HUDEP-2 (cell line): Measurements from ENCODE around the gene SPTB.
"Not testable (repeated sequence)": the region's sequence is repeated elsewhere in the genome, so short reads cannot be mapped to it uniquely, and the experiment has no call there.

Source experiments
- DNase-seq, 76 experiments: peaks; one replicate each; lab custom pipeline; 2025; ENCODE audit not compliant: unreplicated experiment in 76 of 76; lab: John Stamatoyannopoulos, UW

SPTB gene

GRCh38 chr14:64826333-64826732 lies 53.4 kb downstream of the SPTB start:
- DNase-seq, result no peak

DNA sequence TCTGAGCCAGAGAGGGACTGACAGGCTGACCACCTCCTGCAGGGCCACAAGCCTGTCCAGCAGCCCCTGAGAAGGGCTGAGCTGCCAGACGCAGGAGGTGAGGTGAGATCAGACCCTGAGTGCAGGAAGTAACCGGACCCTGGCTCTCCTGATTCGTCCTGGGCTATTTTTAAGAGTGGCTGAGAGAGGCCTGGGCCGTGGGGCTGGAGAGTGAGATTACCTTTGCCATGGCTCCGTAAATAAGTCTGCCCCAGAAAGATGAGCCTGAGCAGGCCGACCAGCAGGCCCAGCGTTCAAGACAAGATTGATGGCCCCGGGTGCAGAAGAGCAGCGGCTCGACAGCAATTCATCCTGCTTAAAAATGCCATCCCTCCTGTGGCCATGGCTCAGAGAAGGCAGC lies 54.2 kb downstream of the SPTB start:
- DNase-seq, result no peak

GRCh38 chr14:64825006-64825405 lies 54.7 kb downstream of the SPTB start:
- DNase-seq, result no peak

GRCh38 chr14:64824471-64824870 lies 55.2 kb downstream of the SPTB start:
- peak in 32 of 76 experiments; percentile 3 to 54 (median 26) for DNase-seq

DNA sequence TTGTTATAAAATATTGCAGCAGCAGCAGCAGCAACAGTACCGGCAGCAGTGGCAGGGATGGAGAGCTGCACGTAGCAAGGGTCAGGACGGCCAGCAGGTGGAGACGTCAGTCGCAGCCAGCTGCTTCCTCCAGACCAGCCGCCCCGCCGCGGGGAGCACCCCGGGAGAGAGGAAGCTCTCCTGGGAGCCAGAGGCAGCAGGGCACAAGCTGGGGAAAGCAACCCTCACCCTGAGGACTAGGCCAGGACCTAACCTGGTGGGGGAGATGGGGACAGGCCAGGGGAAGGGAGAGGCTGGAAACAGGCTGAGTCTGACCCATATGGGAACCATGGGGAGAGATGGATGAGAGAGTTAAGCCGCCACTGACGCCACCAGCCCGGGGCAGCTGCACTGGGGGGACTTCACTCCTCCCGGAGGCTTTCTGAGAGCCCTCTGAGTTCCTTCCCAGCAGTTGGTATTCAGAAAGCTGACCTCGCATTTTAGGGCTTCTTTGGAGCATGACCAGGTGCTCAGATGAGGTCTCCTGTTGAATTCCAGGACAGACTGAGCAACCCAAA lies 56.3 kb downstream of the SPTB start:
- peak in 59 of 76 experiments; percentile 11 to 71 (median 49) for DNase-seq

DNA sequence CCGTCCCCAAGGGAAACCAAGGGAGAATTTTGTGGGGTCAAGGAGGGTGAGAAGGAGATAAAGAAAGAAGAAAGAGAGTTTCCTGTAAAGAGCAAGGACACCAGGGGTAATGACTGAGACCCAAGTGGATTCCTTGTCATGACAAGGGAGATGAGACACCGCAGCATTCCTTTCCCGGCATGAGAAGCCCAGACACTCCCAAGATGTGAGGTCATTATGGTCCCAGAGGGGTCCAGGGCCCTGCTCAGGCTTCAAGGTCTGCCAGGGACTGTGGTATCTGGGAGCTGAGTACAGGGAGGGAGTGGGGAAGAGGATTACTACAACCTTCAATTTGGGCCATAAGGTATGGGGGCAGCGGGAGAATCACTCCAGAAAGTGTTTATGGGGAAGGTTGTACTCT lies 58.1 kb downstream of the SPTB start:
- no peak for DNase-seq

GRCh38 chr14:64818151-64818550 lies 61.6 kb downstream of the SPTB start:
- DNase-seq, result no peak

DNA sequence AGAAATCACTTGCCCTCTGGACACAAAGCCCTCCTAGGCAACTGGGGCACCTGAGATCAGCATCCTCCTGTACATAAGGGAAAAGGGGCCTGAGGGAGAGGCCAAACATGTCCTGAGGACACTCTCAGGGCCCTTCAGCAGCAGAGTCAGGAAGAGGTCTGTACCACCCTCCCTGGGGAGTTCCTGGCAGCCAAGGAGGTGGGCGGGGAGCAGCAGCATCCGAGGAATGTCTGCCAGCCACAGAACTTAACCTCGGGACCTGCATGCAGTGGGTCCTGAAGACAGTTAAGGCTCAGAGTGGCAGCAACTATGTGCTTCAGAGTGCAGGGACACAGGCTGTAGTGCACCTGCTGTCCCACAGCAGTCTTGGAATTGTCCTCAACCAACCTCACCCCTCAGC lies 62.1 kb downstream of the SPTB start:
- DNase-seq, result no peak

- peak in 1 of 76 experiments; percentile 13 for DNase-seq
Measured at GRCh38 chr14:64816221-64816783, 63.4 kb downstream of the SPTB start.

GRCh38 chr14:64815257-64815656 lies 64.5 kb downstream of the SPTB start:
- DNase-seq, result no peak

DNA sequence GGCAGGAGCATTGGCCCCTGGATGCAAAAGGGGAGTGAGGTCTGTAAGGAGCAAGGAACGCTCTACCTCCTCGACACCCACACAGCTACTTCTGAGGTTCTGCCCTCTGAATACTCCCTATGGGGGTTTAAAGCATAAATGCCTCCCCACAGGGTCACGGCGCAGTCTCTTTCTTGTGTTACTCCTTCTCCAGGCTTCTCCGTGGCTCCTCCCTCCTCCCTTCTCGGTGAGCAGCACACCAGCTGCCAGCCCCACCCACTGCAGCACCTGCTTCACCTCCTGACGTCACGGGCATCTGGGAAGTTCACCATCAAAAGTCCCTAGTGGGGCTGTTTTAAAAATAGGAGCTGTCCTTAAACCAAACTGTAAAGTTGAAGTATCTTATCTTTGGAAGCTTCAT lies 67.3 kb downstream of the SPTB start:
- peak in 2 of 76 experiments; percentile 4 to 21 for DNase-seq

- DNase-seq, result peak in 5 of 76 experiments; percentile 12 to 29 (median 26)
Measured at GRCh38 chr14:64811676-64812075, 68.0 kb downstream of the SPTB start.

DNA sequence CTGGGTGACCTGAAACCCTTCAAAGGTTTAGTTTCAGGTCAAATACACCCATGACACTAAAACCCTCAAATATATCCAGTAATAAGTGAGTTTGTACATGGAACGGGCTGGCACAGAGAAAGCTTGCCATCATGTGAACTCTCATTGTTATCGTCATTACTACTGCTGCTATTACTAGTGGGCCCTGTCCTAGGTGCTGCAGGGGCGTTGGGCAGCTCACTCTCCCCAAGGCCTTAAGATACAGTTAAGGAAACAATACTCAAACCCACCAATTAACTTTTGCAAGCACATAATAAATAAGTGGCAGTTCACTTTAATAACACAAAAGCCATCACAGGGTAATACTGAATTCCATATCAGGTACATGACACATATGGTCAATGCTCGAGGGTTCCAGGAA lies 71.3 kb downstream of the SPTB start:
- DNase-seq, result no peak

DNA sequence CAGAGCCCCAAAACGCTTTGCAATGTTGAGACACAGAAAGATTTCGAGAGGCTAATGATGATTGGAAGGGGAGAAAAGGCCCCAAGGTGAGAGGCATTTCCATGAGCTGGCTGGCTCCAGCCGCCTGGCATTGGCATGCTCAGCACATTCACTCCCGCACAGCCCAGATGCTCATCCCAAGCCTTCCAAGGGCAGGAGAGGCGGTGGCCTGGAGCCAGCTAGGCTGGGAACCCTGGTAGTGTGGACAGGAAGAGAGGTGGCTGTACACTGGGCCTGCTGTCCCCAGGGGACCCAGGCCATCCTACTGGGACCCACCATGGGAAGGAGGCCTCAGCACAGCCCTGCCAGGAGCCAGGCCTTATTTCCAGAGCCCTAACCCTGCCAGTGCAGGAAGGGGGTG lies 72.2 kb downstream of the SPTB start:
- no peak for DNase-seq

GRCh38 chr14:64806862-64807495 lies 72.7 kb downstream of the SPTB start:
- DNase-seq, result no peak

GRCh38 chr14:64806202-64806861 lies 73.4 kb downstream of the SPTB start:
- no peak for DNase-seq

GRCh38 chr14:64805646-64806045 lies 74.1 kb downstream of the SPTB start:
- DNase-seq, result not testable (repeated sequence)

- no peak for DNase-seq
Measured at GRCh38 chr14:64804754-64805260, 74.9 kb downstream of the SPTB start.

DNA sequence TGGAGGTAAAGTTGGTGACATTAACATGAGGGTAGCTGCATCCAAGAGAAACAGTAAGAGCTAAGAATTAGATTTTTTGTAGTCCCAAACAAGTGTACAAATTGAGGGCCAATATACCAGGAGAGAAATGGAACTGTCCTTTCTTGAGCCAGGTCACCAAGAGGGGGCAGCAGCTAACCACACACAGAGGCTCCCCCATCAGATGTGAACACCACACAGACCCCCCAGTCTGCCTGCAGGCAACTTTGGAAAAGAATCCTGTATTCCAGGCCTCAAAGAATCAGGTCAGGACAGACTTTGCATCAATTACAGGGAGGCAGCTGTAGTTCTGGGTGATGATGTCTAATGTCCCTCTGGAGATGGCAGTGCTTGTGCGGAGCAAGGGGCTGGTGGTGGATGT lies 77.9 kb downstream of the SPTB start:
- peak in 6 of 76 experiments; percentile 3 to 33 (median 12) for DNase-seq

GRCh38 chr14:64801046-64801445 lies 78.7 kb downstream of the SPTB start:
- DNase-seq, result no peak

GRCh38 chr14:64800000-64800399 lies 79.7 kb downstream of the SPTB start:
- peak in 35 of 76 experiments; percentile 5 to 55 (median 33) for DNase-seq

DNA sequence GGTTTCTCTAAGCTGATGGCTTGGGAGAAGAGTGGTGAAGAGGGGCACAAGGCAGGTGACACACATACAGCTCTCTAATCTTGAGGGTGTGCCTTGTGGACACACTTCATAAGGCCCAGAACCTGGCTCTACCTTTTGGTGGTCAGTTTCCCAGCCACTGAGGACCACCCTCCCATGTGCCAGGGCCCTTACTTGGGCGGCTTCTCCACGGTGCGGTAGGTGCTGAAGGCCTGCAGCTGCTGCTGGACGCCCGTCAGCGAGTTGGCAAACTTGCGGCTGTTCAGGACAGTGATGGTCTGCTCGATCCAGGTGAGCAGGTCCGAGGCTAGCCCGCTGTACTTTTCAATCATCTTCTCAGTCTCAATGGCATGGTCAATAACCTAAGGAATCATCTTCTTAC lies 80.2 kb downstream of the SPTB start:
- no peak for DNase-seq
